ENCODE results near the gene NLRC5.

DNA sequence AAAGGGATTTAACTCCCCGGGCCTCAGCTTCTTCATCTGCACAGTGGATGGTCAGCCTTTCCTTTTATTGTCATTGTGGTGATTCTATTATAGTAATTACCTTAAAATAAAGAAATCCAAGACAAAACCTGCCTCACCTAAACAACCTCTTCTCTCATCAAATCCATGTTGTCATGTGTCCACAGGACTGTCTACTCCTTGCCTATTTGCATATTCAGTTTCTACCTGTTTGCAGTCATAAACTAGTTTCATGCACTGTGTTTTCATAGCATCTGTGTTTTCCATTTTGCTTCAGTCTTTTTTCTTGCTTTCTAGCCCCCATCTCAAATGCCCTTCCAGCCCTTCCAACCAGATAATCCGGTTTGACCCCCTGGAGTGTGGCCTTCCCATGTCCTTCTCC is 58.7 kb downstream of the NLRC5 start:
- no peak for TF ChIP-seq POLR2A (IDR thresholded peaks at IDR 0.05)
- TF ChIP-seq, protein P1, sequence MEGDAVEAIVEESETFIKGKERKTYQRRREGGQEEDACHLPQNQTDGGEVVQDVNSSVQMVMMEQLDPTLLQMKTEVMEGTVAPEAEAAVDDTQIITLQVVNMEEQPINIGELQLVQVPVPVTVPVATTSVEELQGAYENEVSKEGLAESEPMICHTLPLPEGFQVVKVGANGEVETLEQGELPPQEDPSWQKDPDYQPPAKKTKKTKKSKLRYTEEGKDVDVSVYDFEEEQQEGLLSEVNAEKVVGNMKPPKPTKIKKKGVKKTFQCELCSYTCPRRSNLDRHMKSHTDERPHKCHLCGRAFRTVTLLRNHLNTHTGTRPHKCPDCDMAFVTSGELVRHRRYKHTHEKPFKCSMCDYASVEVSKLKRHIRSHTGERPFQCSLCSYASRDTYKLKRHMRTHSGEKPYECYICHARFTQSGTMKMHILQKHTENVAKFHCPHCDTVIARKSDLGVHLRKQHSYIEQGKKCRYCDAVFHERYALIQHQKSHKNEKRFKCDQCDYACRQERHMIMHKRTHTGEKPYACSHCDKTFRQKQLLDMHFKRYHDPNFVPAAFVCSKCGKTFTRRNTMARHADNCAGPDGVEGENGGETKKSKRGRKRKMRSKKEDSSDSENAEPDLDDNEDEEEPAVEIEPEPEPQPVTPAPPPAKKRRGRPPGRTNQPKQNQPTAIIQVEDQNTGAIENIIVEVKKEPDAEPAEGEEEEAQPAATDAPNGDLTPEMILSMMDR (IDR thresholded peaks at IDR 0.05) = no peak
- TF ChIP-seq EP300 (IDR thresholded peaks at IDR 0.05) = no peak
